B cell (primary cell): ENCODE measurements around the gene UBE3C. TPM values are rescaled to one million over a fixed set of nuclear protein-coding genes. Genes with fewer than 3 reads are reported as not detected.

Experiments
- ATAC-seq: fragments of 200-7000 bp; cut with Tn5 transposase; one replicate; pipeline ENCODE4 v1.10.0; 2021; ENCODE audit warnings: low read depth, mild to moderate bottlenecking, moderate number of reproducible peaks, moderate library complexity
- CTCF ChIA-PET: fragments of 350-600 bp; sonication (Branson Sonifier 250); formaldehyde crosslinking; loops from one replicate; lab custom pipeline; 2021; ENCODE audit warnings: antibody characterized with exemption, inconsistent platforms; lab: Charles Lee
- POLR2A ChIA-PET: fragments of 350-600 bp; sonication (Branson Sonifier 250); formaldehyde crosslinking; loops from one replicate; lab custom pipeline; 2021; ENCODE audit warnings: antibody characterized with exemption; lab: Charles Lee
- DNase-seq: peaks from one replicate; pipeline ENCODE4 v3.0.0; 2013
- H2AFZ ChIP-seq: 2 replicates; pipeline ENCODE4 v1.6.1; 2012; ENCODE audit warnings: mild to moderate bottlenecking, low read depth, low read length; ENCODE audit not compliant: insufficient read depth, poor library complexity, severe bottlenecking
- H3K27ac ChIP-seq, 2 donors: 1 replicate in 1 of 2; 2 replicates in 1 of 2; pipeline ENCODE4 v1.5.1; 2012 to 2013; ENCODE audit warnings: low read length in 2 of 2, mild to moderate bottlenecking in 2 of 2, moderate library complexity in 1 of 2
- H3K27me3 ChIP-seq, 4 experiments: fragments of 200-600 bp in 1 of 4; sonication (generic) in 1 of 4; replicated peaks in 1 of 4; 1 replicate in 2 of 4; 2 replicates in 2 of 4; pipeline versions ENCODE4 v1.6.1 to v1.7.0; 2013 to 2016; ENCODE audit warnings: low read length in 3 of 4, mild to moderate bottlenecking in 2 of 4, mixed read lengths in 1 of 4, moderate library complexity in 1 of 4; ENCODE audit not compliant: insufficient read depth in 4 of 4, control insufficient read depth in 3 of 4; ENCODE audit errors: control extremely low read depth in 1 of 4
- H3K36me3 ChIP-seq, 2 experiments: replicated peaks in 1 of 2; 1 replicate in 1 of 2; 2 replicates in 1 of 2; pipeline versions ENCODE4 v1.6.1 to v1.7.1; 2013; ENCODE audit warnings: low read length in 1 of 2; ENCODE audit not compliant: insufficient read depth in 2 of 2, control insufficient read depth in 1 of 2; ENCODE audit errors: control extremely low read depth in 1 of 2, extremely low read depth in 1 of 2
- H3K4me1 ChIP-seq, 2 donors: fragments of 200-600 bp in 1 of 2; sonication (generic) in 1 of 2; 1 replicate in 1 of 2; 2 replicates in 1 of 2; pipeline versions ENCODE4 v1.5.1 to v1.6.1; 2013 to 2017; ENCODE audit warnings: low read length in 2 of 2; ENCODE audit not compliant: control insufficient read depth in 2 of 2, insufficient read depth in 2 of 2
- H3K4me2 ChIP-seq: replicated peaks from 2 replicates; pipeline ENCODE3; 2012; ENCODE audit warnings: mild to moderate bottlenecking, low read depth, low read length; ENCODE audit not compliant: poor library complexity, severe bottlenecking
- H3K4me3 ChIP-seq, 5 experiments: fragments of 200-600 bp in 1 of 5; sonication (generic) in 1 of 5; 1 replicate in 3 of 5; 2 replicates in 2 of 5; pipeline versions ENCODE4 v1.5.1 to v1.7.0; 2011 to 2016; ENCODE audit warnings: low read length in 4 of 5, mild to moderate bottlenecking in 4 of 5, low read depth in 2 of 5, control low read depth in 1 of 5, moderate library complexity in 1 of 5; ENCODE audit not compliant: insufficient read depth in 1 of 5; ENCODE audit errors: control extremely low read depth in 1 of 5, extremely low read depth in 1 of 5
- H3K79me2 ChIP-seq: fragments of 200-600 bp; sonication (generic); one replicate; pipeline ENCODE4 v1.6.0; 2016; ENCODE audit warnings: low read length; ENCODE audit not compliant: control insufficient read depth, insufficient read depth
- H3K9ac ChIP-seq: fragments of 200-600 bp; sonication (generic); 2 replicates; pipeline ENCODE4 v1.6.1; 2017; ENCODE audit warnings: mild to moderate bottlenecking, low read length, moderate library complexity
- H3K9me3 ChIP-seq, 3 donors: one replicate each; pipeline versions ENCODE4 v1.6.1 to v1.7.1; 2013; ENCODE audit warnings: low read length in 2 of 3; ENCODE audit not compliant: control insufficient read depth in 2 of 3, insufficient read depth in 1 of 3; ENCODE audit errors: control extremely low read depth in 1 of 3
- H4K20me1 ChIP-seq: 2 replicates; pipeline ENCODE4 v1.6.0; 2012; ENCODE audit warnings: mild to moderate bottlenecking, low read length; ENCODE audit not compliant: insufficient read depth, control insufficient read depth, poor library complexity, severe bottlenecking
- H3K27ac Mint-ChIP-seq: one replicate; pipeline ENCODE4 v1.8.0; 2021; ENCODE audit warnings: mixed read lengths
- H3K27me3 Mint-ChIP-seq: one replicate; pipeline ENCODE4 v1.8.0; 2021; ENCODE audit warnings: mixed read lengths
- H3K4me1 Mint-ChIP-seq: one replicate; pipeline ENCODE4 v1.8.0; 2021; ENCODE audit warnings: mixed read lengths
- H3K4me3 Mint-ChIP-seq: one replicate; pipeline ENCODE4 v1.8.0; 2021; ENCODE audit warnings: mixed read lengths
- H3K9me3 Mint-ChIP-seq: one replicate; pipeline ENCODE4 v1.8.0; 2022; ENCODE audit warnings: mixed read lengths; ENCODE audit not compliant: insufficient read depth
- EZH2 ChIP-seq: IDR thresholded peaks from 2 replicates; pipeline ENCODE4 v1.6.1; 2012; ENCODE audit warnings: borderline replicate concordance, low read depth, mild to moderate bottlenecking, moderate library complexity, low read length; ENCODE audit not compliant: insufficient read depth, poor library complexity, severe bottlenecking
- WGBS: methylation state at CpG from one replicate; pipeline ENCODE4 v1.1.5; 2013; ENCODE audit warnings: missing lambda C conversion rate; ENCODE audit not compliant: insufficient coverage; 5-methylcytosine and 5-hydroxymethylcytosine counted together
- intact Hi-C: fragments of 100-400 bp; cut with micrococcal nuclease; formaldehyde crosslinking; loops from one replicate; pipeline ENCODE4 v1.10.0; 2022
- polyA plus RNA-seq: library from polyadenylated mRNA; depleted of rRNA; stranded (reverse); fragments of >200 nt; gene quantifications from 2 replicates; pipeline ENCODE4 v1.2.3, GENCODE V29; 2012
- total RNA-seq, 2 donors: library from RNA; stranded (reverse); fragments of 120-200 nt in 1 of 2; gene quantifications; 1 replicate in 1 of 2; 2 replicates in 1 of 2; pipeline versions ENCODE4 v1.2.3 to v1.2.4, GENCODE V29; 2013 to 2022
- TF ChIP-seq, protein P1 (sequence below): fragments of 200-600 bp; IDR thresholded peaks from one replicate; pipeline ENCODE4 v1.8.0; 2022; ENCODE audit warnings: antibody characterized with exemption, mild to moderate bottlenecking

UBE3C gene
- total and polyA plus RNA-seq, 2 donors (not counting 1 experiment from before 2014, with no cell fraction given): 17.8 to 66.5 TPM

- Histone ChIP-seq H3K9ac (no peak overlapping the region), H3K4me1 (no peaks in the 10 kb centered on the region), H3K4me3 (no peak overlapping the region), H3K4me2 (no peak overlapping the region), H4K20me1 (no peaks in the 10 kb centered on the region), H3K36me3 (no peaks in the 10 kb centered on the region), H3K27me3 (peaks cover 0 to 2% (median 0%) of the 10 kb centered on the region in 4 experiments), H3K79me2 (no peaks in the 10 kb centered on the region), H2AFZ (no peak overlapping the region), H3K27ac (no peak overlapping the region), H3K9me3 (no peaks in the 10 kb centered on the region)
- POLR2A ChIA-PET: no interaction called here
- TF ChIP-seq, protein P1, sequence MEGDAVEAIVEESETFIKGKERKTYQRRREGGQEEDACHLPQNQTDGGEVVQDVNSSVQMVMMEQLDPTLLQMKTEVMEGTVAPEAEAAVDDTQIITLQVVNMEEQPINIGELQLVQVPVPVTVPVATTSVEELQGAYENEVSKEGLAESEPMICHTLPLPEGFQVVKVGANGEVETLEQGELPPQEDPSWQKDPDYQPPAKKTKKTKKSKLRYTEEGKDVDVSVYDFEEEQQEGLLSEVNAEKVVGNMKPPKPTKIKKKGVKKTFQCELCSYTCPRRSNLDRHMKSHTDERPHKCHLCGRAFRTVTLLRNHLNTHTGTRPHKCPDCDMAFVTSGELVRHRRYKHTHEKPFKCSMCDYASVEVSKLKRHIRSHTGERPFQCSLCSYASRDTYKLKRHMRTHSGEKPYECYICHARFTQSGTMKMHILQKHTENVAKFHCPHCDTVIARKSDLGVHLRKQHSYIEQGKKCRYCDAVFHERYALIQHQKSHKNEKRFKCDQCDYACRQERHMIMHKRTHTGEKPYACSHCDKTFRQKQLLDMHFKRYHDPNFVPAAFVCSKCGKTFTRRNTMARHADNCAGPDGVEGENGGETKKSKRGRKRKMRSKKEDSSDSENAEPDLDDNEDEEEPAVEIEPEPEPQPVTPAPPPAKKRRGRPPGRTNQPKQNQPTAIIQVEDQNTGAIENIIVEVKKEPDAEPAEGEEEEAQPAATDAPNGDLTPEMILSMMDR: no peak
- TF ChIP-seq EZH2: no peak
- no peak overlapping the region for H3K27ac Mint-ChIP-seq
- H3K27me3 Mint-ChIP-seq: peaks cover 14% of the 10 kb centered on the region
- no peaks in the 10 kb centered on the region for H3K9me3 Mint-ChIP-seq
- intact Hi-C loops: no loop called here
- no peak for DNase-seq
- H3K4me1 Mint-ChIP-seq: no peaks in the 10 kb centered on the region
- no peak for ATAC-seq
- CTCF ChIA-PET: no interaction called here
- WGBS: 85% methylated on average over 23 of the region's 26 CpGs
- H3K4me3 Mint-ChIP-seq: no peak overlapping the region
Measured at GRCh38 chr7:157125376-157126223, 13.1 kb upstream of the UBE3C start.

GRCh38 chr7:157126921-157127320 lies 11.8 kb upstream of the UBE3C start:
- Mint-ChIP-seq H3K27me3 (peaks cover 17% of the 10 kb centered on the region), H3K9me3 (no peaks in the 10 kb centered on the region), H3K4me3 (no peak overlapping the region), H3K4me1 (no peaks in the 10 kb centered on the region), H3K27ac (no peak overlapping the region)
- H3K79me2 ChIP-seq: no peaks in the 10 kb centered on the region
- CTCF ChIA-PET: no interaction called here
- intact Hi-C loops: no loop called here
- no peaks in the 10 kb centered on the region for H4K20me1 ChIP-seq
- H3K4me3 ChIP-seq: no peak overlapping the region
- no peak for DNase-seq
- POLR2A ChIA-PET: no interaction called here
- ATAC-seq: no peak
- no peaks in the 10 kb centered on the region for H3K4me1 ChIP-seq
- no peak overlapping the region for H2AFZ ChIP-seq
- H3K4me2 ChIP-seq: no peak overlapping the region
- H3K27ac ChIP-seq: no peak overlapping the region
- WGBS: 93% methylated on average over 11 of the region's 11 CpGs
- H3K9ac ChIP-seq: no peak overlapping the region
- H3K9me3 ChIP-seq: no peaks in the 10 kb centered on the region
- H3K36me3 ChIP-seq: no peaks in the 10 kb centered on the region
- peaks cover 0 to 2% (median 0%) of the 10 kb centered on the region in 4 experiments for H3K27me3 ChIP-seq
- TF ChIP-seq EZH2: no peak
- TF ChIP-seq, protein P1: no peak
